Measurements from ENCODE around the gene FAM20C.
"Not testable (repeated sequence)": the region's sequence is repeated elsewhere in the genome, so short reads cannot be mapped to it uniquely, and the experiment has no call there.

Gene FAM20C

DNA sequence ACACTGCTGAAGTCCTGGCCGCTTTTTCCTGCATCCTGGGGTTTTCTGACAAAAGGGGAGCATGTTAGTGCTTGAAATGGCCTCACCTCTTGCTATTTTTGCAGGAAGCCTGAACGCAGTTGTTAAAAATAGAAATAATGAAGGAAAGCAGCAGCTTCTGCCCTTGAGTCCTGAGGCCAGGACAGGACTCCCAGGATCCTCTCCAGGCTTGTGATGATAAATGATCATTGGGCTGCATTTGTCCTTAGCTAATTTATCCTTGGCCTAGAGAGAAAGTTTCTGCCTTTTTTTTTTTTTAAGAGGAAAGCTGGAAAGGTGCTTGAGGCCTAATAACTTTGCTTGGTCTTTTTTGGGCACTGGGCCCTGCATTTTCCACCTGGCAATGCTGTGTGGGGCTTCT, 17.7 kb upstream of the FAM20C start:
- no peak for DNase-seq

DNA sequence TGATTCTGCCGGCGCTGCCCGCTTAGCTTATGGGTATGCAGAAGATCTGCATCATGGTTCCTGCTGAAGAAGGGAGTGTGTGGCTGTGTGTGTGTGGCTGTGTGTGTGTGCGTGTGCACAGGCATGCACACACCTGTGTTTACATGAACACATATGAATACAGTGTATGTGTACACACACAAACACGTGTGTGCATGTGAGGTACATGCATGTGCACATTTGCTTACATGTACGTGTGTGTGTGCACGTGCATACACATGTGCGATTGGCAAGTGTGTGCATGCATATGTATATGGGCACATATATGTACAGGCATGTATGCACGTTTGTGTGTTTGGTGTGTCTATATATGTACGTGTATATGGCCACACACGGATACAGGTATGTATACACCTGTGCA, 16.4 kb upstream of the FAM20C start:
- no peak for DNase-seq

DNA sequence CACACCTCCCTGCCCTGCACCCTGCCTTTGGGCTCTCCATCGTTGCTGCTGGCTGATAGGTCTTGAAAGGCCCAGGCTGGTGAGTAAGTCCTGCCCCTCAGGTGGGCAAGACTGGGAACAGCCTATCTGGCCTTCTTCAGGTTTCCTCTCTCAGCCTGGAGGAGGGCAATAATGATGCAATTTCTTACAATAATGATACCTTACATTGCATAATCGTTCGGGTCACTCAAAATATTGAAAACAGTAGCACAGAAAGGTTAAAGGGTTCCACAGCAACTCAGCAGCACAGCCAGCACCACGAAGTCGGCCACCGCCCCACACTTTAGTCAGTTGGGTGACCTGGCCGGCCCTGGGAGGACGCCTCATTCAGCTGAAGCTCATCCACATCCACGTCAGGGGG, 16.0 kb upstream of the FAM20C start:
- no peak for DNase-seq

- DNase-seq, result no peak
These were observed 15.4 kb upstream of the FAM20C start for GRCh38 chr7:176786-177459.

GRCh38 chr7:178444-178843, 13.9 kb upstream of the FAM20C start:
- no peak for DNase-seq

GRCh38 chr7:179209-179681, 13.1 kb upstream of the FAM20C start:
- no peak for DNase-seq

DNA sequence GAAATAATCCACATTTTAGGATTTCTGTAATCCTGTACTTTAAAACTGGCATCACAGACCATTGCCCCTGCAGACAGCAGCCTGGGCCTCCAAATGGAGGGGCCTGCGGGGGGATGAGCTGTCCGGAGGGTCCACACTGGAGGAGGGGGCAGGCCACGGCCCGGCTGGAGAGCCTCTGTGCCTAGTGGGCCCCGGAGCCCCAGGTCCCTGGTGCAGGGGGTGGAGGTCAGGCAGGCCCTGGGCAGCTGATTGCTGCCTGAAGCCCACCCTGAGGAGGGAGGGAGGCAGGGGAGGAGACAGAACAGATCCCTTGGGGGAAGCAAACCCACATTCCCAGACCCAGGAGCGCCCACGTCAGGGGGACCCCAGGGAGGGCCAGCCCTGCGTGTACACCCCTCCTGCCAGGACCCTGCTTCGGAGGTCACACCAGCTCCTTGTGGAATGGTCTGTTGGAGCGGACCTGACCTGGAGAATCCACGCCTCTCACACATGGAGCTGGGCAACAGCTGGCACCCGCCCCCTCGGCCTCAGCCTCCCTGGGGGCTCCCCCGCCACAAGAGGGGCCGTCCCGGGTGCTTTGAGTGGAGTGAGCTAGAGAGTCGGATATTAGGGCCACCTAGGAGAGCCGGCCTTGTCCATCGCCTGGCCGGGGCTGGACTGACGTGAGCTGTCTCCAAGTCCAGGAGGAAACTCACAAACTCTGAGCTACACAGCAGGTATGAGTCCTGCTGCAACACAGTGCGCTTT, 12.2 kb upstream of the FAM20C start:
- DNase-seq, result no peak

- DNase-seq, result no peak
These were observed 10.6 kb upstream of the FAM20C start for GRCh38 chr7:181738-182137.

- DNase-seq, result not testable (repeated sequence)
These were observed 9.9 kb upstream of the FAM20C start for GRCh38 chr7:182502-182901.

DNA sequence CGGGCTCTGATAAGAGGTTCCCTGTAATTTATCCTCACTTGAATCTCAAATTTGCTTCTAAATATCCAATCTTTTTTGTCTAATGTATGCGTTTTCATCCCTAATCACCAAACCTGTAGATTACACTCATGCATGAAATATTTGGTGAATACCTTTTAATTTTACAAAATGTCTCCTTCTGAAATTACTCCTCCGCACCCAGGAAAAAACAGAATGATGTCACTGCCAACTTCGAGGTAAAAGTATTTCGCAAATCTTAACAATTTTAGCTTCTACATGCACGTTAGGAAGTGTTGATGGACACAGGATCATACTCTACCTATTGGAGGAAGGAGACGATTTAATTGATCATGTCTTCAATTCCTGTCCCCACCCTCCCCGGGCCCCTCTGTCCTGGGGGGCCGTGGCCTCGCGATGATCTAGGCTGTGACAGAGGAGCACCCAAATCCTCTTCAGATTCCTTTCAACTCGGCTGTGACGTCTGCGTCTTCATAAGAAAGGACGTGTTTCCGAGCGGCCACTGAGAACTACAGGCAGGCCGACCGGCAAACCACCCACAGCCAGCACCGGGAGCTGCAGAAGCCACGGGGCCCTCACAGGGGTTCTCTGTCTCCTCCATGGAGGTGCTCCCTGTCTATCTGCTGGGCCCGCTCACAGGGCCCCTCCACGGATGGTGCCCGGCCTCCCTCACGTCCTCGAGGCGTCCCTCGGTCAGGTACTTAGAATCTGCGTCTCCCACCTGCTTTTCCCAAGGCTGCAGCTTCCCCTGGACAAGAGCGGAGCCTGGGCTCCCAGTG, 8.7 kb upstream of the FAM20C start:
- DNase-seq, result no peak

DNA sequence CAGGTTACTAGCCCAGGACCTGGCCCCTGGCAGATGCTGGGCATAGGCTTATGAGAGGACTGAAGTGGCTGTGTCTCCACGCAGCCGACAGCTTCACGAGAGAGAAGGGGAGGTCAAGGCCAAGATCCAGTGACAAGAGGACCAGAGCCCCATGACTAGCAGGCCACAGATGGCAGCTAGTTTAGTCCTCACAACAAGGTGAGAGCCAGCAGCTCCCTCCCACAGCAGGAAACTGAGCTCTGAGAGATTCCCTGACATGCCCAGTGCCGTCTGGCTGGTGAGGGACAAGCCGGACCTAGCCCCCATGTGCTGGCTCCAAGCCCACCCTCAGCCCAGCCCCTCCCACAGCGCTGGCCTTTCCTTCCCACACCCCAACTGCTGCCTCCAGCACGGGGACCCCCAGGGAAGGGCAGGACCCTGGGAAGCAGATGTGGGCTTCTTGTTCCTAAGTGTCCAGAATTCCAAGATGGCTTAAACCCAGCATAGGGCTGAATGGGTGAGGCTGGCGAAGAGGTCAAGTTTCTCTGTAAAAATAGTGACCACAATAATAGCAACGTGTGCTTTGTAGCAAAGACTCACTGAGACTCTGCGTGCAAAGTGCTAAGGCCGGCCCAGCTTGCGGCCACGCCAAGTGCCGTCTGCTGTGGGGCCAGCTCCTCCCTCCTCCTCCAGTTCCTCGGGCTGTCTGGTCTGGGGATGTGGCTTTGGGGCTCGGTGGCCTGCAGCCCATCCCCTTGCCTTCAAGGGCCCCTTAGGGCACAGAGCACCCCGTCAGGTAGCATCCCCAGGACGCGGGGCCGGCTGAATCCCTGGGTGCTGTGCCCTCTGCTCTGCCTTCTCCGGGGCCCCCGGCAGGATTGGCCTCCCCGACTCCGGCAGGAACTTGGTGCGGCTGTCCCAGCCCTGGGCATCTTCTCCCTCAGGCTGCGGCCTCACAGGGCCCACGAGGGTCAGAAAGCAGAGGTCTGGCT, 7.8 kb upstream of the FAM20C start:
- DNase-seq, result no peak

- no peak for DNase-seq
These were observed 5.8 kb upstream of the FAM20C start for GRCh38 chr7:186516-187113.

DNA sequence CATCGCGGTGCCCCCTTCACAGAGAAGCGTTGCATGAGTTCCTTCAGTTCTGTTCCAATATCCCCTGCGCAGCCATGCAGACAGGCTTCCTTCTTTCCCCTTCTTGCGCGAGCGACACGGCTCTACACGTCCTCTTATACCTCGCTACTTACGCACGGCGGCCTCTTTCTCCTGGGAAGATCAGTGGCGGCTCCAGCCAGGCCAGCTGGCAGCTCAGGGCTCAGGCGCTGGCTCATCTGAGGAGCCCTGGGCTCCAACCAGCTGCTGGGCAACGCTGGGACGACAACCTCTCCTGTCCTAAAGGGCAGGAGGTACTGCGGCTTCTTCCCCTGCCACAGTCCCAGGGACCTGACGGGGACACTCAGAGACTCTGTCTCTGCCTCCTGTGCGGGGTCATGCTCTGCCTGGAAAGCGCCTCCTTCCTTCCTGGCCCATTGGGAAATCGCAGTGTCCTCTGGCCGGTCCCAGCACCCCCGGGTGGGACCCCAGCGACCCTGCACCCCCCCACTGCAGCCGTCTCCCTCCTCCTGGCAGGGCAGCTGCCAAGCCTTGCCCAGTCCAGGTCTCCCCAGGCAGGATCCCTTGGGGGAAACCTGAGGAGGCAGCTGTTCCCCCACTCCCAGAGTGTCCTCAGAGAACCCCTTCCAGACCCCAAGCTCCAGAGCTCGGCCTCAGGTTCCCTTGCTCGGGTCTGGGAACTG, 5.0 kb upstream of the FAM20C start:
- DNase-seq, result no peak

DNA sequence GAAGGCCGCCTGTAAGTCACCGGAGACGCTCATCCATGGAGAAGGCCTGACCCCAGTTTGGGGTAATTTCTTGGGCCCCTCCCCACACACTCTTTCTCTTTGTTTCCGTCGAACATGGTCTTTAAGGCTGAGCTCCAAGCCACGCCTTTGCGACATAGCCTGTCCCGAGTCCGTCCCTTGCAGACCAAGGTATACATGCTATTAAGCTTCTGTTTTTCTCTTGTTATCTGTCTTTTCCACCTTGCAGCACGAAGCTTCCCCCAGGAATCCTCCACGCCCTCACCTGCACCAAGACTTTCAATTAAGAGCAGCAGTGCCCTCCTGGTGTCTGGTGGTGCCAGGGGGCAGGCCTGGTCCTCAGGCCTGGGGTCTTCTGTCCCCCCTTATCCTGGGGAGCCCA, 4.2 kb upstream of the FAM20C start:
- no peak for DNase-seq

- no peak for DNase-seq
These were observed 3.5 kb upstream of the FAM20C start for GRCh38 chr7:188727-189500.

GRCh38 chr7:189719-190118, 2.7 kb upstream of the FAM20C start:
- no peak for DNase-seq

DNA sequence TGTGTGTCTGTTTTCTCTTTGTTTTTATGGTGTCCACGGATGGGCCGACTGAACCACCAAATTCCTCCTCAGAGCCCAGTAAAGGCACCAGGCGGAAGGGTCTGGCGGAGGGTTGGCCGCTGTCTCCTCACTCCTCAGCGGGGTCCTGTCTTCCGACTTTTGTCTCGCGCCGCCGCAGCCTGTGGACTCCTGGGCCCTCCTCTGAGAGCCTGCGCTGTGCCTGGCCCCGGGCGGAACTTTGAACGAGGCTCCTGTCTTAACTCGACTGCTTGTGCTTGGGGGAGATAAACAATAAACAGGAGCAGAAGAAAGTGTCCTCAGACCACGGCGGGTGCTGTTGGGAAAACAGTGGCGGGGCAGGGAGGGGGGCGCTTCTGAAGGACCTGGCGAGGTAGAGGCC, 2.2 kb upstream of the FAM20C start:
- no peak for DNase-seq

DNA sequence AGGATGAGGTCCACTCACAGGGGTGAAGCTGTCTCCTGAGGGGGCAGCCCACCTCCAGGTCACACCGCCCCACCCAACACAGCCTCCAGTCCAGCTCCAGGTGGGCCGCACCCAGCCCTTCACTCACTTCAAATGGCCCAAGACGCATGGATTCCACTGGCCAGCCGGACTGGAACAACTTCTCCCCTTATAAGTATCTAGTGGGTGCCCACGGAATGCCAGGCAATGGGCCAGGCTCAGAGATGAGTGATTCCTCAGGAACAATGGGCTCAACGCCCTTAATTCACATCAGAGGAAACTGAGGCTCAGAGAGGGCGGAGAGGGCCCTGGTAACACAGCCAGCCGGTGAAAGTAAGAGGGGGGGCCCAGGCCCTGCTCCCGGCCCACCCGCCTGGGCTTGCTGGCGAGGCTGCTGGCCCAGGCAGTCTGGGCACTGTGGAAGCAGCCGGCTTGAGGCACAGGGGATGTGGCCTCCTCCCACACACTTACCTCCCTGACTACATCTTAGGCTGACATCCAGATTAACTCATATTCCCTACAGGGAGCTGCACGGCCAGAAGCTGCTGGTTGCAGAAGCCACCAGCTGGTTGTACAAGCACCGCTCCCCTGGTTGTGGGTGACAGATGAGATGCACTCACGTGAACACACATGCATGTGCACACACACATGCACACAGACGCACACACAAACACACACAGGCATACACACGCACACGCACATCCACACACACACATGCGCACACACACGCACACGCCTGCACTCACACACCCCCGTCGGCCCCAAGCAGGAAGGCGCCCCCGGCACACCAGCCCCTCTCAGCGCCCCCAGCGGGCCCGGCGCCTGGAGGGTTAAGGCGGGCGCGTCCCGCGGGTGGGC, 1.0 kb upstream of the FAM20C start:
- DNase-seq, result no peak

DNA sequence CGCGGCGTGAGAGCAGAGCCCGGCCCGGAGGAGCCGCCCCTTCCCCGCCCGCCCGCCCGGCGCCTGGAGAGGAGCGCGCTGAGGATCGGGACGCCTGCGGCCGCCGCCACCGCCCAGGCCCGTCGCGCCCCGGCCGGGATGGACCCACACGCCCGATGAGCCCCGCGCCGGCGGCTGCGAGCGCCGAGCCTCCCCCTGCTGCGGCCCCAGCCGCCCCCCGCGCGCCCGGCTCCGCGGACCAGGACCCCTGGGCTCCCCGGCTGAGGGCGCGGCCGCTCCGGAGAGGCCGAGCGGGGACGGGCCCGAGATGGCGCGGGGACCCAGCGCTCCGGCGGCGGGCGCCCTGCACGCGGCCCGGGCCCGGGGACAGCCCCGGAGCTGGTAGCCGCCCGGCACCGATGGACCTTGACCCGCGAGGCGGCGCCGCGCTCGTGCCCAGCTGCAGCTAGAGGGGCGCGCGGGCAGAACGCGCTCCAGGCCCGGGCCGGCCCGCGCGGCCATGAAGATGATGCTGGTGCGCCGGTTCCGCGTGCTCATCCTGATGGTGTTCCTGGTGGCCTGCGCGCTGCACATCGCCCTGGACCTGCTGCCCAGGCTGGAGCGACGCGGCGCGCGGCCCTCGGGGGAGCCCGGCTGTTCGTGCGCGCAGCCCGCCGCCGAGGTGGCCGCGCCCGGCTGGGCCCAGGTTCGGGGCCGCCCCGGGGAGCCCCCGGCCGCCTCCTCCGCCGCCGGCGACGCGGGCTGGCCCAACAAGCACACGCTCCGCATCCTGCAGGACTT, 520 bp downstream of the FAM20C start:
- no peak for DNase-seq

All from activated CD8-positive, alpha-beta memory T cell treated with anti-CD3 and anti-CD28 coated beads for 24 hours (primary cell).